Panc1 (cell line): Measurements from ENCODE around the gene TIMM17B.

Experiments
- CTCF ChIP-seq: fragments of 450-650 bp; IDR thresholded peaks from 2 replicates; pipeline ENCODE4 v1.5.1; 2017; ENCODE audit warnings: mild to moderate bottlenecking
- POLR2AphosphoS5 ChIP-seq: IDR thresholded peaks from 2 replicates; pipeline ENCODE4 v1.6.1; 2012; ENCODE audit warnings: mild to moderate bottlenecking, low read depth, low read length, moderate library complexity
- REST ChIP-seq, 2 experiments: IDR thresholded peaks; 2 replicates each; pipeline ENCODE4 v1.6.1; 2011 to 2012; ENCODE audit warnings: low read depth in 2 of 2, control low read depth in 1 of 2, low read length in 1 of 2, mild to moderate bottlenecking in 1 of 2, moderate library complexity in 1 of 2; ENCODE audit not compliant: insufficient read depth in 1 of 2
- SIN3A ChIP-seq: IDR thresholded peaks from 2 replicates; pipeline ENCODE4 v1.6.1; 2012; ENCODE audit warnings: low read depth, mild to moderate bottlenecking, low read length, moderate library complexity, borderline replicate concordance; ENCODE audit not compliant: insufficient read depth

- TF ChIP-seq SIN3A (0 out of 2 replicates have a peak, but pooled peaks have one; percentile 17), CTCF (no peak), POLR2AphosphoS5 (no peak), REST (IDR thresholded peaks at IDR 0.05; ENCODE audit: insufficient read depth in 1 of 2, low read depth in 2 of 2, low read length in 1 of 2) (no peak)
These were observed 21.8 kb upstream of the TIMM17B start for GRCh38 chrX:48919360-48919841.
